ENCODE data around the gene MYO16. TPM values are rescaled to one million over a fixed set of nuclear protein-coding genes. Genes with fewer than 3 reads are reported as not detected.
"Not testable (repeated sequence)": the region's sequence is repeated elsewhere in the genome, so short reads cannot be mapped to it uniquely, and the experiment has no call there.

The MYO16 gene
- total RNA-seq, 2 experiments from 2014 or later: not detected

DNA sequence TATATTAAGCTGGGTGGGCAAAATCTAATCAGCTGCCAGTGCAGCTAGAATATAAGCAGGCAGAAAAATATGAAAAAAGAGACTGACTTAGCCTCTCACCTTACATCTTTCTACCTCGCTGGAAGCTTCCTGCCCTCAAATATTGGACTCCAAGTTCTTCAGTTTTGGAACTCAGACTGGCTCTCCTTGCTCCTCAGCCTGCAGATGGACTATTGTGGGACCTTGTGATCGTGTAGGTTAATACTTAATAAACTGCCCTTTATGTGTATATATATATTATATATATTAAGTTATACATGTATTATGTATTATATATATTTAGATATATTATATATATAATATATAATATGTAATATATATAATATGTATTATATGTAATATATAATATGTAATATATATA is 588.1 kb downstream of the MYO16 start:
- H3K36me3 Mint-ChIP-seq (ENCODE audit: low read depth); intact Hi-C loops (cut with DNase I, micrococcal nuclease); ATAC-seq; H3K4me3 Mint-ChIP-seq; CTCF ChIA-PET; H3K27me3 Mint-ChIP-seq; H3K4me1 Mint-ChIP-seq; POLR2A ChIA-PET; DNase-seq; H3K27ac Mint-ChIP-seq; H3K9me3 Mint-ChIP-seq (ENCODE audit: low read depth): not testable (repeated sequence)

DNA sequence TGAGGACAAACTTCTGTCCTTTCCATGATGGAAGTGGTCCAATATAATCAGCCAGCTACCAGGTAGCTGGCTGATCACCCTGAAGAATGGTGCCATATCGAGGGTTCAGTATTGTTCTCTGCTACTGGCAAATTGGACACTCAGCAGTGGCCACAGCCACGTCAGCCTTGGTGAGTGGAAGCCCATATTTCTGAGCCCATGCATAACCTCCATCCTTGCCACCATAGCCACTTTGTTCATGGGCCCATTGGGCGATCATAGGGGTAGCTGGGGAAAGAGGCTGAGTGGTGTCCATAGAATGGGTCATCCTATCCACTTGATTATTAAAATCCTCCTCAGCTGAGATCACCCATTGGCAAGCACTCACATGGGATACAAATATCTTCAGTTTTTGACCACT is 591.2 kb downstream of the MYO16 start:
- Mint-ChIP-seq H3K36me3 (ENCODE audit: low read depth) (no peaks in the 10 kb centered on the region), H3K27me3 (peaks cover 5% of the 10 kb centered on the region), H3K27ac (no peak overlapping the region), H3K4me3 (no peak overlapping the region), H3K9me3 (ENCODE audit: low read depth) (no peaks in the 10 kb centered on the region), H3K4me1 (no peaks in the 10 kb centered on the region)
- intact Hi-C loops (cut with DNase I, micrococcal nuclease): no loop called here
- ChIA-PET POLR2A (no interaction called here), CTCF (no interaction called here)
- DNase-seq: no peak
- no peak for ATAC-seq

DNA sequence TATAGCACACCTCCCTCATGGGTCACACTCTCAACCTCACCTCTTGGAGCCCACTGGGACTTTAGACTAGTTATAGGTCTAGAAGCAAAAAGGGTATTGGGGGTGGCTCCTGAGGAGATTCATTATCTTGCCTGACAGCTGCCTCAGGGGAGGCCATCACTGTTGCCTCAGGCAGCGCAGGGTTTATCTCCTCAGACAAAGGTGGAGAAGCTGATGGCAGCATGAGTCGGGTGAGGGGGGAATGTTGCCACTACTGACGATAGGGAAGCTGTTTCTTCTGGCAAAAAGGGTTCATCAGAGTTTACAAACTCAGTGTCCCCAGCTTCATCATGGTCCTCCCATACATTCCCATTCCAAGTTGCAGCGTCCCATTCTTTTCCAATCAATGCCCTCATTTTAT is 594.6 kb downstream of the MYO16 start:
- Mint-ChIP-seq H3K4me1 (no peaks in the 10 kb centered on the region), H3K4me3 (no peak overlapping the region), H3K9me3 (ENCODE audit: low read depth) (peaks cover 3% of the 10 kb centered on the region), H3K36me3 (ENCODE audit: low read depth) (no peaks in the 10 kb centered on the region), H3K27me3 (peaks cover 9% of the 10 kb centered on the region), H3K27ac (no peak overlapping the region)
- ATAC-seq (no peak), DNase-seq (no peak)
- CTCF ChIA-PET: no interaction called here
- POLR2A ChIA-PET: no interaction called here
- intact Hi-C loops (cut with DNase I, micrococcal nuclease): no loop called here

DNA sequence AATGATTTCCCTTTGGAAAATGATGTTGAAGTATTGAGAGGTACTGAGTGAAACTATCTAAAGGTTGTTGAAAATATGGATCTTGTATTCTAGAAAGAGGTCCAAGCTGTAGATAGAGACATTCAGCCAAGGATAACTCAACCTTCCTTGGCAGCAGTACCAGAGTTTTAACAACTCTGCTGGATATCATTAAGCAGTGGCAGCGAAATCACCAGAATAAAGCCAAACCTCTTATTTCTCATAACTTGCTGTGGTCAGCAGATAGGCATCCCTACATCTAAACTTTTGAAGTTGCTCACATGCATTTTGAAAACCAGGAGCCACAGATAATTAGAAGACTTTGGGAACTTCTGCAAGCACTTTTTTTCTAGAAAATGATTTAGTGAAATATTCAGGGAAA is 597.2 kb downstream of the MYO16 start:
- Mint-ChIP-seq H3K27me3 (peaks cover 9% of the 10 kb centered on the region), H3K36me3 (ENCODE audit: low read depth) (no peaks in the 10 kb centered on the region), H3K27ac (no peak overlapping the region), H3K4me1 (no peaks in the 10 kb centered on the region), H3K4me3 (no peak overlapping the region), H3K9me3 (ENCODE audit: low read depth) (peaks cover 5% of the 10 kb centered on the region)
- ATAC-seq (no peak), DNase-seq (no peak)
- intact Hi-C loops (cut with DNase I, micrococcal nuclease): no loop called here
- CTCF ChIA-PET: no interaction called here
- POLR2A ChIA-PET: no interaction called here

DNA sequence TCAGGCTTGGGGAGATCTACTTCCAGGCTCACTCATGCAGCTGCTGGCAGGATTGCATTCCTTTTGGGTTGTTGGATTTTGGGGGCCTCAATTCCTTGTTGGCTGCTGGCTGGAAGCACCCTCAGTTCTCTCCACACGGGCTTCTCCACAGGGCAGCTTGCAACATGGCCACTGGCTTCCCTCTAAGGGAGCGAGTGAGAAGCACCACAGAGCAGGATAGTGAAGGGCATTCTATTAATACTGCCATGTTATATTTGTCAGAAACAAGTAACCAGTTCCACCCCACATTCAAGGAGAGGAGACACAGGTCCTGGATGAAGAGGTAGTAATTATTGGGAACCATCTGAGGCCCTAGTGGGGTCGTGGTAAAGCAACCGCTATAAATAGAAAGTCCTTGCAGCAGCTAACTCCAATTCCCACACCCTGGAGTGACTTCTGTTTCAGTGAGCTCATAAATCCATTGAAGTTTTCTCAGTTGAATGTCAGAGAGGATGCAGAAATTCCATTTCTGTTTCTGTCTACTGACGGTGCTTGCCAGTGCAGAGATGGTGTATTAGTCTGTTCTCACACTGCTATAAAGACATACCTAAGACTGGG is 598.0 kb downstream of the MYO16 start:
- Mint-ChIP-seq H3K36me3 (ENCODE audit: low read depth) (no peaks in the 10 kb centered on the region), H3K27me3 (peaks cover 9% of the 10 kb centered on the region), H3K4me3 (no peak overlapping the region), H3K4me1 (no peaks in the 10 kb centered on the region), H3K27ac (no peak overlapping the region), H3K9me3 (ENCODE audit: low read depth) (peaks cover 5% of the 10 kb centered on the region)
- ChIA-PET POLR2A (no interaction called here), CTCF (no interaction called here)
- no peak for ATAC-seq
- no peak for DNase-seq
- intact Hi-C loops (cut with DNase I, micrococcal nuclease): no loop called here

DNA sequence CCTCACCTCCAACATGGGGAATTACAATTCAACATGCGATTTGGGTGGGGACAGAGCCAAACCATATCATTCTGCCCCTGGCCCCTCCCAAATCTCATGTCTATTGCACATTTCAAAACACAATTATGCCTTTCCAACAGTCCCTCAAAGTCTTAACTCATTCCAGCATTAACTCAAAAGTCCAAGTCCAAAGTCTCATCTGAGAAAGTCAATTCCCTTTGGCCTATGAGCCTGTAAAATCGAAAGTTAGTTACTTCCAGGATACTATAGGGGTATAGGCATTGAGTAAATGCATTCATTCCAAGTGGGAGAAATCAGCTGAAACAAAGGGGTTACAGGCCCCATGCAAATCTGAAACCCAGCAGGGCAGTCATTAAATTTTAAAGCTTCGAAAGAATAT is 598.8 kb downstream of the MYO16 start:
- ATAC-seq (no peak), DNase-seq (no peak)
- POLR2A ChIA-PET: no interaction called here
- CTCF ChIA-PET: no interaction called here
- H3K27me3 Mint-ChIP-seq: peaks cover 9% of the 10 kb centered on the region
- intact Hi-C loops (cut with DNase I, micrococcal nuclease): no loop called here
- H3K4me3 Mint-ChIP-seq: no peak overlapping the region
- no peak overlapping the region for H3K27ac Mint-ChIP-seq
- H3K36me3 Mint-ChIP-seq (ENCODE audit: low read depth): no peaks in the 10 kb centered on the region
- H3K4me1 Mint-ChIP-seq: no peaks in the 10 kb centered on the region
- H3K9me3 Mint-ChIP-seq (ENCODE audit: low read depth): peaks cover 5% of the 10 kb centered on the region

DNA sequence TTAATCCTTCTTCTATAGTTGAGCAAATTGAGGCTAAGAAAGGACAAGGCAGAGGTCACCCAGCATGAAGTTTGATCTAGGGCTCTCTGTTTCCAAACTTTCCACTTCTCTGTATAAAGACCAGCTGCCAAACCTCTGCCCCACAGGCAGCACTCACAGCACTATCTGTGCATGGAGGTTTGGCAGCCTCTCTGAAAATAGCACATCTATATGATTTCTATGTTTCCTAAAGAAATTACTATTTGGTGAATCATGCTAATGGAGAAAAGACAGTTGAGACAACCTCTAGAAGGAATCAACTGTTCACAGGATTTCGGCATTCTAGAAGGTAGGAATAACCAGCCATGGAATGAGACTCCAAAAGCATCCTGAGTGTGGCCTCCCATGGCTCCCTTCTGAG is 602.5 kb downstream of the MYO16 start:
- ATAC-seq (no peak), DNase-seq (no peak)
- POLR2A ChIA-PET: no interaction called here
- intact Hi-C loops (cut with DNase I, micrococcal nuclease): no loop called here
- Mint-ChIP-seq H3K27ac (no peak overlapping the region), H3K27me3 (peaks cover 10% of the 10 kb centered on the region), H3K36me3 (ENCODE audit: low read depth) (no peaks in the 10 kb centered on the region), H3K4me1 (no peaks in the 10 kb centered on the region), H3K9me3 (ENCODE audit: low read depth) (peaks cover 5% of the 10 kb centered on the region), H3K4me3 (no peak overlapping the region)
- CTCF ChIA-PET: no interaction called here

DNA sequence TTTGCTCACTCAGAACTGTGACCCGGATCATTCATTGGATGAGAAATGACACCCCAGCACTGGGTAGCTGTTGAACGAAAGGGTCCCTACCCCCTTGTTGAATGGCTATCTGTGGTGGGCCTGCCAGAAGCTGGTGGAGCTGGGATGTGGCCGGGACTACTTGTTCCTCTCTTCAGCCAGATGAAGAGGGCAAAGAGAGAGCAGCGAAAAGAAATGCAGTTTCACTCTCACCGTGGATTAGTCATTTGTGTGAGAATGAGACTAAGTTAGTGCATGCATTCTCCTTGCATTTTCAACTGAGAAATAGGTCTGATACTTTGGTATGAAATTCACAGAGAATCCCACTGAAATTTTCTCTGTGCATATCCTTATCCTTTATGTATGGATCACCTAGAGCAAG is 603.9 kb downstream of the MYO16 start:
- Mint-ChIP-seq H3K36me3 (ENCODE audit: low read depth) (no peaks in the 10 kb centered on the region), H3K4me3 (no peak overlapping the region), H3K27ac (no peak overlapping the region), H3K4me1 (no peaks in the 10 kb centered on the region), H3K27me3 (peaks cover 14% of the 10 kb centered on the region), H3K9me3 (ENCODE audit: low read depth) (peaks cover 3% of the 10 kb centered on the region)
- DNase-seq: no peak
- ChIA-PET POLR2A (no interaction called here), CTCF (no interaction called here)
- intact Hi-C loops (cut with DNase I, micrococcal nuclease): no loop called here
- no peak for ATAC-seq

DNA sequence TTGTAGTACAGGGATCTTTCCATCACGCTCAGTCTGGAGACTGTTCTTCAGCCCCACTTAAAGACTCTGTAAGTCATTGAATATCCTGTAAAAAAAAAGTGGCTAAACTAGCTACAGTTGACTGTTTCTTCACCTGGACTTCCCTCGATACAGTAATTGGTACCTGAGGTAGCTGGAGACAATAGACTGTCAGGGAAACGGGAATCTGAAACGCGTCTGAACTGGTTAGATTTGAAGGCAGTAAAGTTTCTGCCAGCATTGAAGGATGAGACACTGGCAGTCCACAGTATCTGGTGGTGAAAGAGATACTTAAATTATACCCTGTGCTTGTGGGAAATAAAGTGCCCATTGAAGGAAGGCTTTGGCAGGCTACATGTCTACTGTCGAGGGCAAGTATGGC is 606.5 kb downstream of the MYO16 start:
- DNase-seq (no peak), ATAC-seq (no peak)
- CTCF ChIA-PET: no interaction called here
- H3K27me3 Mint-ChIP-seq: peaks cover 16% of the 10 kb centered on the region
- intact Hi-C loops (cut with DNase I, micrococcal nuclease): no loop called here
- H3K36me3 Mint-ChIP-seq (ENCODE audit: low read depth): no peaks in the 10 kb centered on the region
- no peak overlapping the region for H3K4me3 Mint-ChIP-seq
- H3K27ac Mint-ChIP-seq: no peak overlapping the region
- no peaks in the 10 kb centered on the region for H3K9me3 Mint-ChIP-seq (ENCODE audit: low read depth)
- no peaks in the 10 kb centered on the region for H3K4me1 Mint-ChIP-seq
- POLR2A ChIA-PET: no interaction called here

DNA sequence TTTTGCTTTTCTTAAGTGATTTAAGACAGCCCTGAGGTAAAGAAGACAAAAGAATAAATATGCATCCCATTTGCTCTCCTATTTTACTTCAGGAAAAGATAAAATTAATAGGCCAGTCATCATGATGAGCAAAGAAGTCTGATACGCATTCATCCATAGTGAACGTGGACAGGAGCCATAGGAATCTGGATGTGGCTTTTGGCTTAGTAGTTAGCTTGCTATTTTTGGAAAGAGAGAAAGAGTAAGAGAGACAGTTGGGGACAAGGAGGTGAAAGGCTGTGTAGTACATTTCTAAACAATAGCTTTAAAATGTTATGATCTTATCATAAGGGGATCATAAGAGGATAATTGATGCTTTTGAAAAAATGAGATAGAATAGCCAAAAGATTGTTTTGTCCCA is 611.7 kb downstream of the MYO16 start:
- intact Hi-C loops (cut with DNase I, micrococcal nuclease): no loop called here
- H3K36me3 Mint-ChIP-seq (ENCODE audit: low read depth): no peaks in the 10 kb centered on the region
- DNase-seq: no peak
- no peak for ATAC-seq
- no peak overlapping the region for H3K4me3 Mint-ChIP-seq
- ChIA-PET CTCF (no interaction called here), POLR2A (no interaction called here)
- no peaks in the 10 kb centered on the region for H3K4me1 Mint-ChIP-seq
- no peak overlapping the region for H3K27ac Mint-ChIP-seq
- no peaks in the 10 kb centered on the region for H3K9me3 Mint-ChIP-seq (ENCODE audit: low read depth)
- peaks cover 24% of the 10 kb centered on the region for H3K27me3 Mint-ChIP-seq

DNA sequence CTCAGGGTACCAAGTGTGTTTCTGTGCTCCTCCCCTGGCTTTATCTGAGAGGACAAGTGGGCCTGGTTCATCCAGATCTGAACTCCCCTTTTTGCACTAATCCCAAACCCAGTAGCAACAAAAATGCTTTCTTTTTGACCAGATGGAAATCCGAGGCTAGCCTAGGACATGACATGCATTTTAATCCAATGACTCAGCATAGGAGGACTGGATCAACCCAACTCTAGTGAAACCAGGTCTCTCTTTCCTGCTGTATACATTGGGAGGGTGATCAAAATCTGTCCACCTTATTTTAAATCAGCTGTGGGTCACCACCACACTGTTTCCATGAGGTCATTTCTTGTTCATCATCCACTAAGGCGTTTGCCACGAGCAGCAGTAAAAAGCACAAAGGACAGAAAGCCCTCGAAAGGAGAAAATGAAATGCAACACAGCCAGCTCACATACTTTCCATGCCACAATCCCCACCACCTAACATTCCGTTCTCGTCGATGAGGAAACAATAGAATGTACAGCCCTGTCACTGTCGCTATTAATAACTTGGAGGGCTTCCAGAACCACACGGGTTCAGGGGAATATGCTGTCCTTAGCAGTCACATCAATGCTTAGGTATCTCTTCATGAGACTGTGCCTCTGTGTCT is 614.0 kb downstream of the MYO16 start:
- ChIA-PET POLR2A (no interaction called here), CTCF (no interaction called here)
- H3K27me3 Mint-ChIP-seq: peaks cover 20% of the 10 kb centered on the region
- H3K4me1 Mint-ChIP-seq: no peaks in the 10 kb centered on the region
- ATAC-seq (no peak), DNase-seq (no peak)
- no peaks in the 10 kb centered on the region for H3K36me3 Mint-ChIP-seq (ENCODE audit: low read depth)
- no peak overlapping the region for H3K4me3 Mint-ChIP-seq
- intact Hi-C loops (cut with DNase I, micrococcal nuclease): no loop called here
- H3K27ac Mint-ChIP-seq: no peak overlapping the region
- peaks cover 3% of the 10 kb centered on the region for H3K9me3 Mint-ChIP-seq (ENCODE audit: low read depth)

DNA sequence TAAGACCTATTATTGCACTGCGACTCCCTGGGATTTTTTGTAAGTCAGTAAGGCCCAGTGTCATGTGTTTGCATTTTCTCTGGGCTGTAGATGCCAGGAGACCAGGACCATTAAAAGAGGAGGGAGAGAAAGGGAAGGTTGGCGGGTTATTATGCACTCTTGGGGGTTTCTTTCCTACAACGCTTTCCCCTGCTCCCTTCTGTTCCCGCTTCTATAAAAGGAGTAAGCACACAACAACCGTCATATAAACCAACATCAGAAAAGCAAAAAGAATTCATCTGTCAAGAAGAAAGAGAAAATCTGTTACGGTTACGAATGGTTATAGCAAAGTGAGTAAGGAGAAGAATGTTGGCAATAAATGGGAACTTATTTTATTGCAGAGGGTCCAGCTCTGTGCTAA is 615.2 kb downstream of the MYO16 start:
- POLR2A ChIA-PET: no interaction called here
- DNase-seq (no peak), ATAC-seq (no peak)
- intact Hi-C loops (cut with DNase I, micrococcal nuclease): no loop called here
- CTCF ChIA-PET: interaction anchor here (0.7 kb wide), 1 partner anchor 196 kb away, joined by 3 read pairs; no protein-coding TSS in a partner anchor
- Mint-ChIP-seq H3K36me3 (ENCODE audit: low read depth) (no peaks in the 10 kb centered on the region), H3K27me3 (peaks cover 17% of the 10 kb centered on the region), H3K9me3 (ENCODE audit: low read depth) (peaks cover 3% of the 10 kb centered on the region), H3K4me3 (no peak overlapping the region), H3K4me1 (no peaks in the 10 kb centered on the region), H3K27ac (no peak overlapping the region)

DNA sequence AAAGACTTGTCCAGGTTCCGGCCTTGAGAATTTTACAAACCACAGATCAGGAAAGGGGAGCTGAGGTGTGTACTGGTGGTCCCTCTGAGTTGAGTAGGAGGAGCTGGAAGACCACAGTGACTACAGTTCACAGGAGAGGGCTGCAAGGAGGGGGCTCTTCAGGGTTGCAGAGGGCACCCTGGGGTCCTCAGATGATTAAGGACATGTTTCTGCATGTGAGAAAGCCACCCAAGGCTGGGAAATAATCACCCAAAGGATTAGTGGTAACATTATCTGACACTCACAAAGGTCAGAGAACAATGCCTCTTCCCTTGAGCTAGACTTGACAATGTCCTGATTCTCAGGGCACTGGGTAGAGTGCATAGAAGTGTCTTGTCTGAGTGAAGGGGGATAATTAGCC is 616.6 kb downstream of the MYO16 start:
- H3K9me3 Mint-ChIP-seq (ENCODE audit: low read depth): peaks cover 3% of the 10 kb centered on the region
- no peaks in the 10 kb centered on the region for H3K4me1 Mint-ChIP-seq
- intact Hi-C loops (cut with DNase I, micrococcal nuclease): no loop called here
- no peak overlapping the region for H3K27ac Mint-ChIP-seq
- no peaks in the 10 kb centered on the region for H3K36me3 Mint-ChIP-seq (ENCODE audit: low read depth)
- no peak for ATAC-seq
- H3K4me3 Mint-ChIP-seq: no peak overlapping the region
- peaks cover 12% of the 10 kb centered on the region for H3K27me3 Mint-ChIP-seq
- no peak for DNase-seq
- POLR2A ChIA-PET: no interaction called here
- CTCF ChIA-PET: no interaction called here

Measured in activated CD4-positive, alpha-beta T cell treated with anti-CD3 and anti-CD28 coated beads for 36 hours (primary cell).